GM12875 (cell line): Measurements from ENCODE around the gene FOXE1.

ENCODE experiments used
- H3K4me3 ChIP-seq: one replicate; pipeline ENCODE4 v1.5.1; 2011; ENCODE audit warnings: low read depth, low read length, control low read depth
- TF ChIP-seq, protein P1 (sequence below): IDR thresholded peaks from 2 replicates; pipeline ENCODE4 v1.5.1; 2011; ENCODE audit warnings: low read depth, mild to moderate bottlenecking, control low read depth, inconsistent platforms, low read length, moderate library complexity, borderline replicate concordance; ENCODE audit not compliant: insufficient read depth

FOXE1 gene

DNA sequence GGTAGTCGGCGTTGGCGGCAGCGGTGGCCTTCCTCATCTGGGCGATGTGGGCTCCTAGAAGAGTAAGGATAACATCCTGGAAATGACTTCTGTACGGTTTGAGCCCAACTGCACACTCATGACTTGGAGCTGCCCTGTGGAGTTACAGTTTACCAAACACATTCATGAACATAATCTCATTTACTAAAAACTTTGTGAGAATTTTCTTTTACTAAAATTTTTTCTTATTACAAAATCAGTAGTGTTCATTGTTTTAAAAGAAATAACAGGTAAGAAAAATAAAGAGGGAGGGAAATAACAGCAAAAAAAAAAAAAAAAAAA lies 5.3 kb downstream of the FOXE1 start:
- TF ChIP-seq, protein P1, sequence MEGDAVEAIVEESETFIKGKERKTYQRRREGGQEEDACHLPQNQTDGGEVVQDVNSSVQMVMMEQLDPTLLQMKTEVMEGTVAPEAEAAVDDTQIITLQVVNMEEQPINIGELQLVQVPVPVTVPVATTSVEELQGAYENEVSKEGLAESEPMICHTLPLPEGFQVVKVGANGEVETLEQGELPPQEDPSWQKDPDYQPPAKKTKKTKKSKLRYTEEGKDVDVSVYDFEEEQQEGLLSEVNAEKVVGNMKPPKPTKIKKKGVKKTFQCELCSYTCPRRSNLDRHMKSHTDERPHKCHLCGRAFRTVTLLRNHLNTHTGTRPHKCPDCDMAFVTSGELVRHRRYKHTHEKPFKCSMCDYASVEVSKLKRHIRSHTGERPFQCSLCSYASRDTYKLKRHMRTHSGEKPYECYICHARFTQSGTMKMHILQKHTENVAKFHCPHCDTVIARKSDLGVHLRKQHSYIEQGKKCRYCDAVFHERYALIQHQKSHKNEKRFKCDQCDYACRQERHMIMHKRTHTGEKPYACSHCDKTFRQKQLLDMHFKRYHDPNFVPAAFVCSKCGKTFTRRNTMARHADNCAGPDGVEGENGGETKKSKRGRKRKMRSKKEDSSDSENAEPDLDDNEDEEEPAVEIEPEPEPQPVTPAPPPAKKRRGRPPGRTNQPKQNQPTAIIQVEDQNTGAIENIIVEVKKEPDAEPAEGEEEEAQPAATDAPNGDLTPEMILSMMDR, result no peak
- no peak overlapping the region for H3K4me3 ChIP-seq

DNA sequence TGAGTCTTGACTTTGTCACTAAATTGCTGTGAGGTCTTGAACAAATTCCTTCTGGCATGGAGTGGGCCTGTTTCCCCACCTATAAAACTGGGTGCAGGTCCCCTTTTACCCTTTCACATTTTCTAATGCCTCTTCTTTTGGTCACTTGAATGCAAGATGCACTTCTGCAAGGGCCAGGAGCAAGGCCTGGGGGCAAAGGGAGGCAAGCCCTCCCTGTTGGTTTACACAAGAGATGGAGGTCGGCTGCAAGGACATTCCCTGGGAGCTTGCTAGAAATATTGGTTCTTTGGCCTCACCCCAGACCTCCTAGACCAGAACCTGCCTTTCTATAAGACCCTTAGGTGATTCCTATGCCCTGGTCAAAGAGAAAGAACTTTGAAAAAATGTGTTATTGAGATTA lies 5.8 kb downstream of the FOXE1 start:
- no peak overlapping the region for H3K4me3 ChIP-seq
- TF ChIP-seq, protein P1, result no peak

DNA sequence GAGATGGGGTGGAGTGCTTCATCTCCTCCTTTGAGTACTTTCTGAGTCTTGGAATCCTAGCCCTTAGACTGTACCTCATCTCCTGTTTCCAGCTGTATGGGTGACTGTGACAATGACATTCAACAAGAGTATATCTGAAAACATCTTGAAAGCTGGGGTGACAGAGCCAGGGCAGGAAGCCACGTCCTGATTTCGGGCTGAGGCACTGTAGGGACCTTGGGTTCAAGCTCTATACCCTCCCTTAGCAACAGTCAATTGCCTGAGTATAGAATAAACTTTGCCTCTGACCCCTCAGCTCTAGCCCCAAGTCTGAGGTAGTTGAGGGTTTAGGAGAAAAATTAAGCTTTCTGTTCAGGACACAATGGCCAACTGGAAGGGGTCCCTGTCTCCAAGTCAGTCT lies 6.3 kb downstream of the FOXE1 start:
- TF ChIP-seq, protein P1, result no peak

DNA sequence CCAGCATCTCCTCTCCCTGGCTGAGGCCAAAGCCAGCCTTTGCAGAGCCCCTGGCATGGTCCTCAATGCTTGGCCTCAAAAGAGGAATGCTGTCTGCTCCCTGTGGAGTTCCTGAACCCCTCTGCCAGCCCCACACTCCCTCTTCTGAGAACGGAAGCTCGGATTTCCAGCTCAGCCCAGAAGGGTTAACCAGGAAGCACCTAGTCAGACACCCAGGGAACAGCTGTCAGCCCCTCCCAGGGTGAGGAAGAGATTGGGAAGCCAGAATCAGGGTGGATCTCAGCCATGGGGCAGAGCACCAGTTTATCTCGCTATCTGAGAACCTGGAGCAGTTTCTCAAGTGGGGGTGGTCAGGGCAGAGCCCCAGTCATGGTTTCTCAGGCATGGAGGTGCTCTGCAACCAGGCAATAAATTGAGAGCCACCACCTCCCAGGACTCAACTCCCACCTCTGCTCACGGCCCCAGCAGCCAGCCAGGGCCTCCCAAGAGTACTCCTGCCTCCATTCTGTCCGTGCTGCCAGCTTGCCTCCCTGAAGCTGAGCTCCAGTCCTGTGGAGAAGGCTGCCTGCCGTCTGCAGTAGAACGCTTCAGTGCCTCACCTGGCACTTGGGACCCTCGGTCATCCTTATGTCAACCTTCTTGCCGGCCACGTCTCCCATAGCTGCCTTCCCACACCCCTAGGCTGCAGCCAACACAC lies 7.6 kb downstream of the FOXE1 start:
- no peak overlapping the region for H3K4me3 ChIP-seq
- TF ChIP-seq, protein P1, result no peak

More for the DNA sequence above, 6.3 kb downstream of the FOXE1 start:
- H3K4me3 ChIP-seq, result no peak overlapping the region

DNA sequence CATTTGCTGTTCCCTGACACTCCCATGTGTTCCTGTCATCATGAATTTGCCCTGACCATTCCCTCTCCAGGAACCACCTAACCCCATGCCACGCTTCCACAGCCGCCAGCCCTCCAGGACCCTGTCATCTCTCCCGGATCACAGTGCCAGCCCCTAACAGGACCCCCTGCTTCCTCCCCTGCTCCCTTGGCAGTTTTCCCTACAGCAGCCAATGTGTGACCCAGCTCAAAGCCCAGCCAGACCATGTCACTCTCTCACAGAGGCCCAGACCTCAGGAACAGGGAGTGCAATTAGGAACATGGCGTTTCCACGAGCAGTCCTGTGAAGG lies 8.1 kb downstream of the FOXE1 start:
- H3K4me3 ChIP-seq, result no peak overlapping the region
- TF ChIP-seq, protein P1, result no peak

DNA sequence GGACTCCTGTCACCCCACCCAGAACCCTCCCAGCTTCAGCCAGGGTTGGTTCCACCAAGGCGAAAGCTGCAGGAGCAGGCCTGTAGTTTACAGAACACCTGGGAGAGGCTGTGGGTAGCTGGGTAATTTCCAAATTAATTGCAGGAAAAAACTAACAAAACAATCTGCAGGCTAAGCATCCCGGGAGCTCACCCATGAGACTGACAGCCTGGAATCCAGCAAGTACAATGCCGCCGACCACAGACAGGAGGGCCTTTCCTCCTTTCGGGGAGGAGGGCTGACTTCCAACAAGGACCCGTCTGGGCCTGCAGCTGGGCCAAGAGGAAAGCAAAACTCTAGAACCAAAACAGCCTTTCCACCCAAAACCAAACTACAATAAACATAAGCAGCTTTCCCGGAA lies 10.3 kb downstream of the FOXE1 start:
- no peak overlapping the region for H3K4me3 ChIP-seq
- TF ChIP-seq, protein P1, result no peak

DNA sequence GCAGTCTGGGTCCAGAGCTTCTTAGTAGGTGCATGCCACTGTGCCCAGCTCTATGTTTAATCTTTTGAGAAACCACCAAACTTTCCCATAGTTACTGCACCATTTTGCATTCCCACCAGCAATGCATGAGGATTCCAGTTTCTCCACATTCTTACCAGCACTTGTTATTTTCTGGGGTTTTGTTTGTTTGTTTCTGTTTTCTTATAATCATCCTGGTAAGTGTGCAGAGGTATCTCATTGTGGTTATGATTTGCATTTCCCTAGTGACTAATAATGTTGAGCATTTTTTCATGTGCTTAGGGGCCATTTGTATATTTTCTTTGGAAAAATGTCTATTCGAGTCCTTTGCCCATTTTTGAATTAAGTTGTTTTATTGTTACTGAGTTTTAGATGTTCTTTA lies 11.4 kb downstream of the FOXE1 start:
- TF ChIP-seq, protein P1, result no peak
- no peak overlapping the region for H3K4me3 ChIP-seq
